ENCODE measurements around the gene PRPF8. TPM values are rescaled to one million over a fixed set of nuclear protein-coding genes. Genes with fewer than 3 reads are reported as not detected.
A peak's percentile ranks its signal among the peaks of the same experiment; 100 is the strongest.

Gene PRPF8
- total RNA-seq, 1 donor from 2014 or later = 439 TPM

DNA sequence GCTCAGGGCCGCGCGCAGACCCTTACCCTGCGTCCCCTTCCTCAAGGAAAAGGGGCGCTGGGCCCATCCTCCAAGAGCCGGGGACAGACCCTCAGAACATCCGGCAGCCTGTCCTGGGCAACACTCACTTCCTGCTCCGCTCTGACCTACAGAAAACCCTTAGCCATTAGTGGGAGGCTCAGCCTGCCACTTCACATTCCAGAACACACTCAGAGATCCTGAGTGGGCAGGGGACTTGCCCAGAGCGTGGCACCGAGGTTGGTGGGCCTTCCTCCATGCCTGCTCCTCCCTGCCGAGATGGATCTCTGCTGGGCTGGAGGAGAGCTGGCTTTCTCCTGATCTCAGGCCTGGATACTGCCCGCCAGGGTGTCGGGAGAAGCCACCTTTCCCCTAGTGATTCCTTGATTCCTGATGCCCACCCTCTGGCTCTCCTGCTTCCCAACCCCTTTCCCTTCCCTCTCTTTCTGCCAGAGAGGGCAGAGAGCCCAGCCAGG is 40.6 kb downstream of the PRPF8 start:
- Mint-ChIP-seq H3K9me3 (no peaks in the 10 kb centered on the region), H3K4me3 (ENCODE audit: low read depth) (peak overlapping the region; percentile 84), H3K4me1 (ENCODE audit: low read depth) (peaks cover 15% of the 10 kb centered on the region), H3K36me3 (ENCODE audit: low read depth) (peaks cover 4% of the 10 kb centered on the region), H3K27me3 (ENCODE audit: low read depth) (no peaks in the 10 kb centered on the region), H3K27ac (peak overlapping the region; percentile 83)
- intact Hi-C loops (cut with micrococcal nuclease) = loop anchor here (10.0 kb wide), 1 partner anchor 401 kb away; the partner anchor contains the start of gene OVCA2
- no peak for DNase-seq (ENCODE audit: low spot score)

DNA sequence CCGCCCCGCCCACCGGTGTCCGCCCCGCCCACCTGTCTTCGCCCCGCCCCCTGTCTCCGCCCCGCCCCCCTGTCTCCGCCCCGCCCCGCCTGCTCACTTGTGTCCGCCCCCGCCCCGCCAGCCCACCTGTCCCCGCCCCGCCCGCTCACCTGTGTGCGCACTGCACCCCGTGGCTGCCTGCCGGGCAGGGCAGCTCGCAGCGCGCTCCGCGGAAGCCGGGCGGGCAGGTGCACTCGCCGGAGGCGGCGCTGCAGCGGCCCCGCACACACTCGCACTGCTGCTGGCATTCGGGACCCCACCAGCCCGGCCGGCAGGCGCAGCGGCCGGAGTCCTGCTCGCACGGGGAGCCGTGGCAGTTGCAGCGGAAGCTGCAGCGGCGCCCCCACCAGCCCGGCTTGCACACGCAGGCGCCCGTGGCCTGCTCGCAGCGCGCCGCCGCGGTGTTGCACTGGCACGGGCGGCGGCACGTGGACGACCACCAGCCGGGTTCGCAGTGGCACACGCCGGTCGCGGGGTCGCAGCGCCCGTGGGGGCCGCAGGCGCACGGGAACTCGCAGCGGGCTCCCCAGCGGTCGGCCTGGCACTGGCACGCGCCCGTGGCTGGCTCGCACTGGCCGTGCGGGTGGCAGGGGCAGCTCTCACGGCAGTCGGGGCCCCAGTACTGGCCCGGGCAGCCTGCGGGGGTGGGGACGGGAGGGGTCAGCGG is 41.2 kb downstream of the PRPF8 start:
- no peaks in the 10 kb centered on the region for H3K27me3 Mint-ChIP-seq (ENCODE audit: low read depth)
- H3K9me3 Mint-ChIP-seq = no peaks in the 10 kb centered on the region
- H3K27ac Mint-ChIP-seq = no peak overlapping the region
- H3K4me1 Mint-ChIP-seq (ENCODE audit: low read depth) = peaks cover 15% of the 10 kb centered on the region
- intact Hi-C loops (cut with micrococcal nuclease) = loop anchor here (10.0 kb wide), 1 partner anchor 401 kb away; the partner anchor contains the start of gene OVCA2
- DNase-seq (ENCODE audit: low spot score) = no peak
- H3K36me3 Mint-ChIP-seq (ENCODE audit: low read depth) = peaks cover 4% of the 10 kb centered on the region
- H3K4me3 Mint-ChIP-seq (ENCODE audit: low read depth) = no peak overlapping the region

GRCh38 chr17:1641065-1641403 is 43.6 kb downstream of the PRPF8 start:
- Mint-ChIP-seq H3K27ac (no peak overlapping the region), H3K36me3 (ENCODE audit: low read depth) (peaks cover 4% of the 10 kb centered on the region)
- intact Hi-C loops (cut with micrococcal nuclease) = loop anchor here (10.0 kb wide), 1 partner anchor 404 kb away; the partner anchor contains the start of gene OVCA2

DNA sequence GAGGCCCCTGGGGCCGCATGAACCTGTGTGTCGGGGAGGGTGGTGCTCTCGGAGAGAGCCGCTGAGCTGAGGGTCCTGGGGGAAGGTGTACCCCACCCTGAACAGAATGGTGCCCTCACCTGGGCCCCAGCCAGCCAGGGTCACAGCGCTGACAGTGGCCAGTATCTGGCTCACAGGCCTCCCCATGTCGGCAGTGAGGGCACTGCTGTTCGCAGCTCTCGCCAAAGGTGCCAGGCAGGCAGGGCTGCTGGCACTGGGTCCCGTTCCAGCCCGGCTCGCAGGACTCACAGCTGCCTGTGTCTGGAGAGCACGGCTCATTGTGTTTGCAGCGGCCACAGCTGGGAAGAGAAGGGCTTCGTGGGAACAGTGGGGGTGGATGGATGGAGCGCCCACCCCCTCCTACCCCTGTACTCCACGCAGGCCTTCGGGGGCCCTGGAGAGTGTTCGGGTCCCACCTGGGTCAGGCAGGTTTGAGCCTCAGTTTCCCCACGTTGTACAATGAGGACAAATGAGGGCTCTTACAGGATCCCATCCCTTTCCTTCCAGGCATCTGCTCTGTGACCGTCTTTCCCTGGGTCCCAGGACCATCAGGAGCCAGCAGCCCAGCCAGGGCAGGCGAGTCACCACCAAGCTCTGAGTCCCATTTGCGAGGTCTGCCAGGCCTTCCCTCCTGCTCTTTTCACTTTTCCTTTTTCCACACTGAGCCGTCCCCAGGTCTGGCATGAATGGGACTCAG is 44.2 kb downstream of the PRPF8 start:
- H3K36me3 Mint-ChIP-seq (ENCODE audit: low read depth) = peaks cover 4% of the 10 kb centered on the region

More at GRCh38 chr17:1641065-1641403, 43.6 kb downstream of the PRPF8 start:
- Mint-ChIP-seq H3K9me3 (no peaks in the 10 kb centered on the region), H3K27me3 (ENCODE audit: low read depth) (no peaks in the 10 kb centered on the region), H3K4me3 (ENCODE audit: low read depth) (no peak overlapping the region), H3K4me1 (ENCODE audit: low read depth) (peaks cover 15% of the 10 kb centered on the region)
- no peak for DNase-seq (ENCODE audit: low spot score)

GRCh38 chr17:1639549-1640180 is 45.0 kb downstream of the PRPF8 start:
- Mint-ChIP-seq H3K27ac (no peak overlapping the region), H3K4me1 (ENCODE audit: low read depth) (peaks cover 8% of the 10 kb centered on the region), H3K27me3 (ENCODE audit: low read depth) (no peaks in the 10 kb centered on the region), H3K4me3 (ENCODE audit: low read depth) (no peak overlapping the region), H3K9me3 (no peaks in the 10 kb centered on the region), H3K36me3 (ENCODE audit: low read depth) (peaks cover 4% of the 10 kb centered on the region)
- intact Hi-C loops (cut with micrococcal nuclease) = loop anchor here (10.0 kb wide), 2 partner anchors 275 to 405 kb away; partner anchors contain the start of gene OVCA2
- DNase-seq (ENCODE audit: low spot score) = no peak

More for the DNA sequence above, 44.2 kb downstream of the PRPF8 start:
- H3K27ac Mint-ChIP-seq = no peak overlapping the region
- no peak overlapping the region for H3K4me3 Mint-ChIP-seq (ENCODE audit: low read depth)
- DNase-seq (ENCODE audit: low spot score) = no peak
- no peaks in the 10 kb centered on the region for H3K9me3 Mint-ChIP-seq
- intact Hi-C loops (cut with micrococcal nuclease) = loop anchor here (10.0 kb wide), 1 partner anchor 404 kb away; the partner anchor contains the start of gene OVCA2
- no peaks in the 10 kb centered on the region for H3K27me3 Mint-ChIP-seq (ENCODE audit: low read depth)
- H3K4me1 Mint-ChIP-seq (ENCODE audit: low read depth) = peaks cover 10% of the 10 kb centered on the region

GRCh38 chr17:1638624-1639300 is 45.9 kb downstream of the PRPF8 start:
- H3K27ac Mint-ChIP-seq = no peak overlapping the region
- intact Hi-C loops (cut with micrococcal nuclease) = loop anchor here (10.0 kb wide), 1 partner anchor 274 kb away; no protein-coding TSS in a partner anchor
- H3K4me3 Mint-ChIP-seq (ENCODE audit: low read depth) = no peak overlapping the region
- no peaks in the 10 kb centered on the region for H3K36me3 Mint-ChIP-seq (ENCODE audit: low read depth)
- H3K4me1 Mint-ChIP-seq (ENCODE audit: low read depth) = no peaks in the 10 kb centered on the region
- DNase-seq (ENCODE audit: low spot score) = no peak
- H3K27me3 Mint-ChIP-seq (ENCODE audit: low read depth) = no peaks in the 10 kb centered on the region
- no peaks in the 10 kb centered on the region for H3K9me3 Mint-ChIP-seq

DNA sequence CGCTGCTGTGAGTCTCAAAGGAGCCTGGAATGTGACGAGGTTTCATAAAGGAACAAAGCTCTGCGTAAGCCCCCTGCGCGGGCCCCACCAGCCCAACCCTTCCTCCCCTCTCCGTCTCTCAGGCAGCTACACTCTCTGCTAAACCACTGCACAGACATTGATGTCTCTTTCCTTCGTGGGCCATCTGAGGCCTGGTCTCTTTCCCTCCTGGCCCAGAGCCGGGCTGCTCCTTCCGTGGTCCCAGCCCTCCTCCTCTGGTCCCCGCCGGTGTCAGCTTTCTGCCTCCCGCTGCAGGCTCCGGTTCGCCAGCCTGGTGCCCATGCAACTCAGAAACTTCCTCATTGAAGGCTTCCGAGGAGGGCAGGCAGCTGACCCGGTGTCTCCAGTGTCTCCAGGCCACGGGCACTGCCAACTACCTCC is 46.5 kb downstream of the PRPF8 start:
- Mint-ChIP-seq H3K27ac (no peak overlapping the region), H3K27me3 (ENCODE audit: low read depth) (no peaks in the 10 kb centered on the region), H3K4me1 (ENCODE audit: low read depth) (no peaks in the 10 kb centered on the region), H3K36me3 (ENCODE audit: low read depth) (no peaks in the 10 kb centered on the region), H3K4me3 (ENCODE audit: low read depth) (no peak overlapping the region), H3K9me3 (no peaks in the 10 kb centered on the region)
- no peak for DNase-seq (ENCODE audit: low spot score)
- intact Hi-C loops (cut with micrococcal nuclease) = loop anchor here (10.0 kb wide), 1 partner anchor 273 kb away; no protein-coding TSS in a partner anchor

DNA sequence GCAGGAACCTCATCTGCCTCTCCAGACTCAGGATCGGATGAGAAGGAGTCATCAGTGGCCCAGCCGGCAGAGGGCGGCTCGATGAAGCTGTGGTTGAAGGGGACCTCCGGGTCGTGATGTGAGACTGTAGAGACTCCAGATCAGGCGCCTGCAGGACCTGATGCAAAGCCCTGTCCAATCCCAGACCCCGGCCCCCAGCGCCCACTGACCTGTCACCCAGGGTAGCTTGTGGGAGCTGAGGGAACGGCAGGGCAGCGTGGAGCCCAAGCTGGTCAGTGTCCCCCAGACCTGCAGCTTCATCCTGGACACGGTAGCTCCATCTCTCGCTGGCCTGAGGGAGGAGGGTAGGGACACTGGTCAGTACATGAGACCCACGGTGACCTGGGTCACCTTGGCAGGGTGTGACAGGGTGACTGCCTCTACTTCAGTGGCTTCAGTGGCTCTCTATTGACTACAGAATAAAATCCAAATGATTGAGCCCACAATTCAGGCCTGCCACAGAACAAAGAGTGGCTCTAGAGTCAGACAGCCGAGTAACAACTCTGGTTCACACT is 47.9 kb downstream of the PRPF8 start:
- no peak for DNase-seq (ENCODE audit: low spot score)
- H3K9me3 Mint-ChIP-seq = no peaks in the 10 kb centered on the region
- H3K27me3 Mint-ChIP-seq (ENCODE audit: low read depth) = peaks cover under 1% of the 10 kb centered on the region
- H3K27ac Mint-ChIP-seq = no peak overlapping the region
- H3K36me3 Mint-ChIP-seq (ENCODE audit: low read depth) = no peaks in the 10 kb centered on the region
- intact Hi-C loops (cut with micrococcal nuclease) = loop anchor here (10.0 kb wide), 1 partner anchor 272 kb away; no protein-coding TSS in a partner anchor
- H3K4me3 Mint-ChIP-seq (ENCODE audit: low read depth) = no peak overlapping the region
- H3K4me1 Mint-ChIP-seq (ENCODE audit: low read depth) = no peaks in the 10 kb centered on the region

DNA sequence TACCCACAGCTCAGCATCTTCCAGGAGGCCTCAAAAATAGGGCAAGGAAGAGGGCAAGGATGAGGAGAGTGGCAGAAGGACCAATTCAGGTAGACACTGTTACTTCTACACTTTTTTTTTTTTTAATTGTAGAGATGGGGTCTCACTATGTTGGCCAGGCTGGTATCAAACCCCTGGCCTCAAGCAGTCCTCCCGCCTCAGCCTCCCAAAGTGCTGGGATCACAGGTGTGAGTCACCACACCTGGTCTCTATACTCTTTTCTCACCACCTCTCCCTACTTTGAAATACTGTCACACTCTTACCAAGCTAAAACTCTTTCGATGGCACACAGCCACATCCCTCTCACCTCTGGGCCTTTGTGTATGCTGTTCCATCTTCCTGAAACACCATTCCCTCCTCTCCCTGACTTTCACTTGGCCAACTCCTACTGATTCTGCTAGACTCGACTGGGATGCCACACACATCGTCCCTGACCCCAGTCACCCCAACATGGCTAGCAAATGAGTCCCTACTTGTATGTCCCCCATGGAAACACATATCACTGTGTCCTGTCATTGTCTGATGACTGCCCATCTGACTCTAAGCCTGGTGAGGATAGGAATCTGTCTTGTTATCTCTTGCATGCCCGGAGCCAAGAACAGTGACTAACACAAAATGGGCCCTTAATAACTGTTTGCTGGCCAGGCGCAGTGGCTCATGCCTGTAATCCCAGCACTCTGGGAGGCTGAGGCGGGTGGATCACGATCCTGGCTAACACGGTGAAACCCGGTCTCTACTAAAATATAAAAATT is 48.8 kb downstream of the PRPF8 start:
- H3K4me3 Mint-ChIP-seq (ENCODE audit: low read depth) = no peak overlapping the region
- H3K36me3 Mint-ChIP-seq (ENCODE audit: low read depth) = no peaks in the 10 kb centered on the region

GRCh38 chr17:1634841-1635650 is 49.6 kb downstream of the PRPF8 start:
- Mint-ChIP-seq H3K4me3 (ENCODE audit: low read depth) (no peak overlapping the region), H3K9me3 (no peaks in the 10 kb centered on the region), H3K36me3 (ENCODE audit: low read depth) (no peaks in the 10 kb centered on the region), H3K4me1 (ENCODE audit: low read depth) (peaks cover 3% of the 10 kb centered on the region), H3K27ac (no peak overlapping the region), H3K27me3 (ENCODE audit: low read depth) (peaks cover 10% of the 10 kb centered on the region)
- intact Hi-C loops (cut with micrococcal nuclease) = loop anchor here (10.0 kb wide), 1 partner anchor 270 kb away; no protein-coding TSS in a partner anchor
- no peak for DNase-seq (ENCODE audit: low spot score)

More for the DNA sequence above, 48.8 kb downstream of the PRPF8 start:
- Mint-ChIP-seq H3K9me3 (no peaks in the 10 kb centered on the region), H3K27ac (no peak overlapping the region), H3K4me1 (ENCODE audit: low read depth) (no peaks in the 10 kb centered on the region), H3K27me3 (ENCODE audit: low read depth) (peaks cover 4% of the 10 kb centered on the region)
- no peak for DNase-seq (ENCODE audit: low spot score)
- intact Hi-C loops (cut with micrococcal nuclease) = loop anchor here (10.0 kb wide), 1 partner anchor 271 kb away; no protein-coding TSS in a partner anchor

DNA sequence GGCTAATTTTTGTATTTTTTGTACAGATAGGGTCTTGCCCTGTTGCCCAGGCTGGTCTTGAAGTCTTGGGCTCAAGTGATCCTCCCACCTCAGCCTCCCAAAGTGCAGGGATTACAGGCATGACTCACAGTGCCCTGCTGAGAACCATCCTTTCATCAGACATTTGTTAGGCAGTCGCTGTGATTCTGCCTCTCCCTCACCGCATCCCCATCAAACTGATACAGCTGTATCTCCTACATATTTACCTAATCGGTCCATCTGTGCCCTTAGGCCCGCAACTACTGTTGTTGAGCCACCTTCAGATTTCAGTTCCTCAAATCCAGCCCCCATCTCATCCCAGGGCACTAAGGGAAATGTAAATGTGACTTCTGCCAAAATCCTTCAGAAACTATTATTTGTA is 54.0 kb downstream of the PRPF8 start:
- Mint-ChIP-seq H3K27ac (no peak overlapping the region), H3K9me3 (no peaks in the 10 kb centered on the region), H3K36me3 (ENCODE audit: low read depth) (no peaks in the 10 kb centered on the region), H3K27me3 (ENCODE audit: low read depth) (peaks cover 31% of the 10 kb centered on the region), H3K4me1 (ENCODE audit: low read depth) (peaks cover 9% of the 10 kb centered on the region), H3K4me3 (ENCODE audit: low read depth) (no peak overlapping the region)
- intact Hi-C loops (cut with micrococcal nuclease) = loop anchor here (1.0 to 10.0 kb wide), 2 partner anchors 56 to 266 kb away; no protein-coding TSS in a partner anchor
- DNase-seq (ENCODE audit: low spot score) = no peak

All from activated T-helper 2 cell treated with anti-CD3 and anti-CD28 coated beads, Interferon-gamma antibody, Interleukin-2, Interleukin-4, amounts not matched to agents 10 μg/mL and 5 μg/mL and 100 μg/mL, durations not matched to agents 14 hours and 24 hours and 36 hours (primary cell).